WTC11 (cell line): ENCODE measurements around the gene LYPD3. TPM values are rescaled to one million over a fixed set of nuclear protein-coding genes. Genes with fewer than 3 reads are reported as not detected.

ENCODE experiments used
- ATAC-seq: fragments of 200-7000 bp; cut with Tn5 transposase; 2 replicates; pipeline ENCODE4 v1.10.0; 2021; ENCODE audit warnings: mild to moderate bottlenecking, moderate library complexity
- CTCF ChIA-PET: fragments of 300-600 bp; sonication (Branson Sonifier 250); formaldehyde crosslinking; loops from one replicate; lab custom pipeline; 2021; ENCODE audit warnings: antibody characterized with exemption; lab: Charles Lee
- POLR2A ChIA-PET: fragments of 350-600 bp; sonication (Branson Sonifier 250); formaldehyde crosslinking; loops from one replicate; lab custom pipeline; 2021; ENCODE audit warnings: antibody characterized with exemption; lab: Charles Lee
- DNase-seq: peaks from one replicate; pipeline ENCODE4 v3.0.0; 2021; ENCODE audit warnings: low spot score
- H3K27ac Mint-ChIP-seq: 2 replicates; pipeline ENCODE4 v1.8.0; 2021; ENCODE audit warnings: mixed read lengths
- H3K27me3 Mint-ChIP-seq: 2 replicates; pipeline ENCODE4 v1.8.0; 2021; ENCODE audit warnings: low read depth, mild to moderate bottlenecking, moderate library complexity, mixed read lengths
- H3K36me3 Mint-ChIP-seq: 2 replicates; pipeline ENCODE4 v1.8.0; 2021; ENCODE audit warnings: mixed read lengths
- H3K4me1 Mint-ChIP-seq: 2 replicates; pipeline ENCODE4 v1.8.0; 2022; ENCODE audit warnings: mixed read lengths
- H3K4me3 Mint-ChIP-seq: 2 replicates; pipeline ENCODE4 v1.8.0; 2021; ENCODE audit warnings: mild to moderate bottlenecking, moderate library complexity, mixed read lengths
- H3K9me3 Mint-ChIP-seq: 2 replicates; pipeline ENCODE4 v1.8.0; 2021; ENCODE audit warnings: mixed read lengths
- ATF1 ChIP-seq: sonication (generic); formaldehyde crosslinking; IDR thresholded peaks from 2 replicates; pipeline ENCODE4 v1.8.1; 2023; ENCODE audit warnings: mild to moderate bottlenecking, moderate library complexity, missing genetic modification reagents
- ESRRA ChIP-seq: sonication (generic); formaldehyde crosslinking; IDR thresholded peaks from 2 replicates; pipeline ENCODE4 v1.8.1; 2022; ENCODE audit warnings: mild to moderate bottlenecking, missing genetic modification reagents, borderline replicate concordance
- ETV6 ChIP-seq: sonication (generic); formaldehyde crosslinking; IDR thresholded peaks from 2 replicates; pipeline ENCODE4 v1.8.1; 2022; ENCODE audit warnings: mild to moderate bottlenecking, missing genetic modification reagents
- FOXP1 ChIP-seq: sonication (generic); formaldehyde crosslinking; IDR thresholded peaks from 2 replicates; pipeline ENCODE4 v1.8.0; 2022; ENCODE audit warnings: missing genetic modification reagents, mild to moderate bottlenecking, moderate library complexity, borderline replicate concordance
- GABPB1 ChIP-seq: sonication (generic); formaldehyde crosslinking; IDR thresholded peaks from 2 replicates; pipeline ENCODE4 v1.8.1; 2023; ENCODE audit warnings: mild to moderate bottlenecking, missing genetic modification reagents
- GTF2I ChIP-seq: fragments of 250-450 bp; sonication (Bioruptor Pico); conservative IDR thresholded peaks from 2 replicates; pipeline ENCODE4 v1.4.0; 2021; ENCODE audit warnings: mild to moderate bottlenecking
- HMGA2 ChIP-seq: fragments of 250-450 bp; sonication (Bioruptor Pico); IDR thresholded peaks from 2 replicates; pipeline ENCODE4 v1.4.0; 2021; ENCODE audit warnings: mild to moderate bottlenecking, moderate library complexity
- IRF2 ChIP-seq: sonication (generic); formaldehyde crosslinking; IDR thresholded peaks from 2 replicates; pipeline ENCODE4 v1.8.0; 2022; ENCODE audit warnings: low read depth, missing genetic modification reagents, borderline replicate concordance
- KAT7 ChIP-seq: sonication (generic); formaldehyde crosslinking; IDR thresholded peaks from 2 replicates; pipeline ENCODE4 v1.8.1; 2023; ENCODE audit warnings: missing genetic modification reagents, mild to moderate bottlenecking, borderline replicate concordance
- NFATC4 ChIP-seq: fragments of 250-450 bp; sonication (Bioruptor Pico); IDR thresholded peaks from 2 replicates; pipeline ENCODE4 v1.9.0; 2021; ENCODE audit warnings: mild to moderate bottlenecking
- NR1H2 ChIP-seq: sonication (generic); formaldehyde crosslinking; IDR thresholded peaks from 2 replicates; pipeline ENCODE4 v1.9.0; 2021; ENCODE audit warnings: mild to moderate bottlenecking, moderate library complexity, missing genetic modification reagents
- NR3C1 ChIP-seq: sonication (generic); formaldehyde crosslinking; conservative IDR thresholded peaks from 2 replicates; pipeline ENCODE4 v1.8.1; 2023; ENCODE audit warnings: low read depth, mild to moderate bottlenecking, missing genetic modification reagents
- OVOL2 ChIP-seq: fragments of 250-450 bp; sonication (Bioruptor Pico); IDR thresholded peaks from 2 replicates; pipeline ENCODE4 v1.9.0; 2021; ENCODE audit warnings: mild to moderate bottlenecking, borderline replicate concordance
- SMAD3 ChIP-seq: sonication (generic); formaldehyde crosslinking; IDR thresholded peaks from 2 replicates; pipeline ENCODE4 v1.8.0; 2022; ENCODE audit warnings: missing genetic modification reagents, mild to moderate bottlenecking, borderline replicate concordance
- SMAD4 ChIP-seq: sonication (generic); formaldehyde crosslinking; IDR thresholded peaks from 2 replicates; pipeline ENCODE4 v1.8.0; 2022; ENCODE audit warnings: mild to moderate bottlenecking, missing genetic modification reagents
- TP53 ChIP-seq: sonication (generic); formaldehyde crosslinking; IDR thresholded peaks from 2 replicates; pipeline ENCODE4 v1.8.1; 2023; ENCODE audit warnings: mild to moderate bottlenecking, missing genetic modification reagents
- ZBTB21 ChIP-seq: sonication (generic); formaldehyde crosslinking; IDR thresholded peaks from 2 replicates; pipeline ENCODE4 v1.8.1; 2023; ENCODE audit warnings: mild to moderate bottlenecking, missing genetic modification reagents, borderline replicate concordance
- ZNF121 ChIP-seq: sonication (generic); formaldehyde crosslinking; IDR thresholded peaks from 2 replicates; pipeline ENCODE4 v1.8.0; 2023; ENCODE audit warnings: missing genetic modification reagents
- ZNF416 ChIP-seq: fragments of 250-450 bp; sonication (Bioruptor Pico); IDR thresholded peaks from 2 replicates; pipeline ENCODE4 v1.9.0; 2021; ENCODE audit warnings: mild to moderate bottlenecking, inconsistent platforms
- ZNF423 ChIP-seq: fragments of 250-450 bp; sonication (Bioruptor Pico); IDR thresholded peaks from 2 replicates; pipeline ENCODE4 v2.1.2; 2022; ENCODE audit warnings: mild to moderate bottlenecking, moderate library complexity
- total RNA-seq: library from RNA; stranded (reverse); gene quantifications from 3 replicates; pipeline ENCODE4 v1.2.3, GENCODE V29; 2021
- TF ChIP-seq, protein P1 (sequence below): sonication (generic); formaldehyde crosslinking; IDR thresholded peaks from 2 replicates; pipeline ENCODE4 v1.8.1; 2023; ENCODE audit warnings: mild to moderate bottlenecking, missing genetic modification reagents, moderate library complexity
- TF ChIP-seq, protein P2 (sequence below): sonication (generic); formaldehyde crosslinking; IDR thresholded peaks from 2 replicates; pipeline ENCODE4 v1.8.1; 2022; ENCODE audit warnings: mild to moderate bottlenecking, moderate library complexity, missing genetic modification reagents
- TF ChIP-seq, protein P3 (sequence below): sonication (generic); formaldehyde crosslinking; IDR thresholded peaks from 2 replicates; pipeline ENCODE4 v1.8.0; 2022; ENCODE audit warnings: mild to moderate bottlenecking, missing genetic modification reagents
- TF ChIP-seq, protein P4 (sequence below): sonication (generic); formaldehyde crosslinking; IDR thresholded peaks from 2 replicates; pipeline ENCODE4 v1.8.1; 2023; ENCODE audit warnings: mild to moderate bottlenecking, missing genetic modification reagents, borderline replicate concordance
- TF ChIP-seq, protein P5 (sequence below): sonication (generic); formaldehyde crosslinking; IDR thresholded peaks from 2 replicates; pipeline ENCODE4 v1.8.0; 2022; ENCODE audit warnings: mild to moderate bottlenecking, missing genetic modification reagents
- TF ChIP-seq, protein P6 (sequence below): sonication (generic); formaldehyde crosslinking; IDR thresholded peaks from 2 replicates; pipeline ENCODE4 v1.8.1; 2022; ENCODE audit warnings: missing genetic modification reagents, borderline replicate concordance

Gene LYPD3
- total RNA-seq, 1 experiment from 2014 or later: 3.8 TPM

DNA sequence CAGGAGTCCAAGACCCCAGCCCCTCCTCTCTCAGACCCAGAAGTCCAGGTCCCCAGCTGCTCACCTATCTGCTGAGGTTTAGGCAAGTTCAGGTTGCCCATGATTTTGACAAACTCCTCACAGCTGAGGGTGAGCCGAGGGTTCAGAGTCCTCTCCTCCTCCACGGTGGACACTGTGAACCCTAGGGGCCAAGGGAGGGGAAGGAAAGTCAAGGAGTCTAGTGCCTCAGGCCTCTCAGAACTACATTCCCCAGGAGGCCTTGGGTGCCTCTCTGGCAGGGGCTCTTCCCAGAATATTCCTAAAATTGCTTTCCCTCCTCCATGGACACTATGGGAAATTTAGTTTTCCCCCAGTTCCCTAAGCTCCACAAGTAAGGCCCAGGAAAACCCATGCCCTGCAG is 42.5 kb upstream of the LYPD3 start (continued):
- TF ChIP-seq ZNF423 (CRISPR knock-in tag) (no peak), NFATC4 (no peak), SMAD4 (CRISPR knock-in tag) (no peak), TP53 (CRISPR knock-in tag) (no peak), SMAD3 (CRISPR knock-in tag) (no peak), NR3C1 (CRISPR knock-in tag) (no peak)
- TF ChIP-seq, protein P1, sequence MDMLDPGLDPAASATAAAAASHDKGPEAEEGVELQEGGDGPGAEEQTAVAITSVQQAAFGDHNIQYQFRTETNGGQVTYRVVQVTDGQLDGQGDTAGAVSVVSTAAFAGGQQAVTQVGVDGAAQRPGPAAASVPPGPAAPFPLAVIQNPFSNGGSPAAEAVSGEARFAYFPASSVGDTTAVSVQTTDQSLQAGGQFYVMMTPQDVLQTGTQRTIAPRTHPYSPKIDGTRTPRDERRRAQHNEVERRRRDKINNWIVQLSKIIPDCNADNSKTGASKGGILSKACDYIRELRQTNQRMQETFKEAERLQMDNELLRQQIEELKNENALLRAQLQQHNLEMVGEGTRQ (CRISPR knock-in tag): no peak
- TF ChIP-seq, protein P2, sequence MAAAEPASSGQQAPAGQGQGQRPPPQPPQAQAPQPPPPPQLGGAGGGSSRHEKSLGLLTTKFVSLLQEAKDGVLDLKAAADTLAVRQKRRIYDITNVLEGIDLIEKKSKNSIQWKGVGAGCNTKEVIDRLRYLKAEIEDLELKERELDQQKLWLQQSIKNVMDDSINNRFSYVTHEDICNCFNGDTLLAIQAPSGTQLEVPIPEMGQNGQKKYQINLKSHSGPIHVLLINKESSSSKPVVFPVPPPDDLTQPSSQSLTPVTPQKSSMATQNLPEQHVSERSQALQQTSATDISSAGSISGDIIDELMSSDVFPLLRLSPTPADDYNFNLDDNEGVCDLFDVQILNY (CRISPR knock-in tag): no peak

DNA sequence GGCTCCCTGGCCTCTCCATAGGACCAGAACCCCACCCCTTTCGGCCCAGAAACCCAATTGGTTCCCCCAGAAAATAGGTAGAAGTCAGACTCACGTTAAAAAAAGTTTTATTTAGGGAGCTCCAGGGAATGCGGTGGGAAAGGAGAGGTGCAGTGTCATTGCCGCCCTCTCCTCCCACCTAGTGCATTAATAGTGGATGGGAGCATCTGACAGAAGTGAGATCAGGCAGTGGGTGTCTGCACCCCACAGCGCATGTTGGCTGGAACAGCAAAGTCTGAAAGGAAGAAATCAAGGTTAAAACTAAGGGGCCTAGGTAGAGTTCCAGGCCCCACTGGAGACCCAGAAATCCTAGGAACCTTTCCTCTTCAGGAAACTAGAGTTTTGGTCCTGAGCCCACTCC is 41.2 kb upstream of the LYPD3 start:
- no peak for ATAC-seq
- TF ChIP-seq KAT7 (CRISPR knock-in tag) (no peak), HMGA2 (no peak), ZNF416 (CRISPR knock-in tag) (no peak)
- TF ChIP-seq, protein P3, sequence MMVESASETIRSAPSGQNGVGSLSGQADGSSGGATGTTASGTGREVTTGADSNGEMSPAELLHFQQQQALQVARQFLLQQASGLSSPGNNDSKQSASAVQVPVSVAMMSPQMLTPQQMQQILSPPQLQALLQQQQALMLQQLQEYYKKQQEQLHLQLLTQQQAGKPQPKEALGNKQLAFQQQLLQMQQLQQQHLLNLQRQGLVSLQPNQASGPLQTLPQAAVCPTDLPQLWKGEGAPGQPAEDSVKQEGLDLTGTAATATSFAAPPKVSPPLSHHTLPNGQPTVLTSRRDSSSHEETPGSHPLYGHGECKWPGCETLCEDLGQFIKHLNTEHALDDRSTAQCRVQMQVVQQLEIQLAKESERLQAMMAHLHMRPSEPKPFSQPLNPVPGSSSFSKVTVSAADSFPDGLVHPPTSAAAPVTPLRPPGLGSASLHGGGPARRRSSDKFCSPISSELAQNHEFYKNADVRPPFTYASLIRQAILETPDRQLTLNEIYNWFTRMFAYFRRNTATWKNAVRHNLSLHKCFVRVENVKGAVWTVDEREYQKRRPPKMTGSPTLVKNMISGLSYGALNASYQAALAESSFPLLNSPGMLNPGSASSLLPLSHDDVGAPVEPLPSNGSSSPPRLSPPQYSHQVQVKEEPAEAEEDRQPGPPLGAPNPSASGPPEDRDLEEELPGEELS (CRISPR knock-in tag): no peak
- no peak for DNase-seq
- Mint-ChIP-seq H3K4me3 (no peak overlapping the region), H3K27ac (no peak overlapping the region), H3K27me3 (peaks cover 30% of the 10 kb centered on the region), H3K4me1 (peaks cover 18% of the 10 kb centered on the region), H3K36me3 (peaks cover 16% of the 10 kb centered on the region), H3K9me3 (peaks cover 11% of the 10 kb centered on the region)
- ChIA-PET CTCF (interaction anchor here (3.5 kb wide), 1 partner anchor 59 kb away, joined by 50 read pairs; no protein-coding TSS in a partner anchor), POLR2A (no interaction called here)

DNA sequence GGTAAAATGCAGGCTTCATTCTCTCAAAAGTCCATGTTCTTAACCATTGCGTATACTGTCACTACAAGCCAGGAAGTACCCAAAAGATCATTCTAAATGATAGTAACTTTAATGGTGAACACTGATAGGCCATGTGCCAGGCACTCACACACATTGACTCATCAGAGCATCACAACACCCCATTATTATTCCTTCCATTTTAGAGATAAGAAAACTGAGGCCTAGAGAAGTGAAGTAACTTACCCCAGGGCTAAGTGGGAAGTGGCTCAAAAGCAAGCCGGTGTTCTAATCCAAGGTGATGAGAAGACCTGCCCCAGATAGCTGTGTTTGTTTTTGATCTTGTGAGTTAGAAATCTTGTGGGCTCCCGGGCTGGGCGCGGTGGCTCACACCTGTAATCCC is 40.5 kb upstream of the LYPD3 start:
- Mint-ChIP-seq H3K4me3 (peak overlapping the region; percentile 27; the same call in 1 of the 2 replicates), H3K36me3 (peaks cover 10% of the 10 kb centered on the region), H3K9me3 (peaks cover 4% of the 10 kb centered on the region), H3K27me3 (peaks cover 37% of the 10 kb centered on the region), H3K27ac (no peak overlapping the region), H3K4me1 (peaks cover 21% of the 10 kb centered on the region)
- ChIA-PET CTCF (interaction anchor here (2.6 to 3.5 kb wide), 3 partner anchors 13 to 58 kb away, joined by 24 to 50 read pairs (median 30); no protein-coding TSS in a partner anchor), POLR2A (no interaction called here)
- no peak for DNase-seq
- TF ChIP-seq ZNF121 (CRISPR knock-in tag): no peak
- TF ChIP-seq, protein P4, sequence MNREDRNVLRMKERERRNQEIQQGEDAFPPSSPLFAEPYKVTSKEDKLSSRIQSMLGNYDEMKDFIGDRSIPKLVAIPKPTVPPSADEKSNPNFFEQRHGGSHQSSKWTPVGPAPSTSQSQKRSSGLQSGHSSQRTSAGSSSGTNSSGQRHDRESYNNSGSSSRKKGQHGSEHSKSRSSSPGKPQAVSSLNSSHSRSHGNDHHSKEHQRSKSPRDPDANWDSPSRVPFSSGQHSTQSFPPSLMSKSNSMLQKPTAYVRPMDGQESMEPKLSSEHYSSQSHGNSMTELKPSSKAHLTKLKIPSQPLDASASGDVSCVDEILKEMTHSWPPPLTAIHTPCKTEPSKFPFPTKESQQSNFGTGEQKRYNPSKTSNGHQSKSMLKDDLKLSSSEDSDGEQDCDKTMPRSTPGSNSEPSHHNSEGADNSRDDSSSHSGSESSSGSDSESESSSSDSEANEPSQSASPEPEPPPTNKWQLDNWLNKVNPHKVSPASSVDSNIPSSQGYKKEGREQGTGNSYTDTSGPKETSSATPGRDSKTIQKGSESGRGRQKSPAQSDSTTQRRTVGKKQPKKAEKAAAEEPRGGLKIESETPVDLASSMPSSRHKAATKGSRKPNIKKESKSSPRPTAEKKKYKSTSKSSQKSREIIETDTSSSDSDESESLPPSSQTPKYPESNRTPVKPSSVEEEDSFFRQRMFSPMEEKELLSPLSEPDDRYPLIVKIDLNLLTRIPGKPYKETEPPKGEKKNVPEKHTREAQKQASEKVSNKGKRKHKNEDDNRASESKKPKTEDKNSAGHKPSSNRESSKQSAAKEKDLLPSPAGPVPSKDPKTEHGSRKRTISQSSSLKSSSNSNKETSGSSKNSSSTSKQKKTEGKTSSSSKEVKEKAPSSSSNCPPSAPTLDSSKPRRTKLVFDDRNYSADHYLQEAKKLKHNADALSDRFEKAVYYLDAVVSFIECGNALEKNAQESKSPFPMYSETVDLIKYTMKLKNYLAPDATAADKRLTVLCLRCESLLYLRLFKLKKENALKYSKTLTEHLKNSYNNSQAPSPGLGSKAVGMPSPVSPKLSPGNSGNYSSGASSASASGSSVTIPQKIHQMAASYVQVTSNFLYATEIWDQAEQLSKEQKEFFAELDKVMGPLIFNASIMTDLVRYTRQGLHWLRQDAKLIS: no peak
- TF ChIP-seq ESRRA (CRISPR knock-in tag): no peak
- TF ChIP-seq OVOL2: no peak
- TF ChIP-seq GABPB1 (CRISPR knock-in tag): no peak
- no peak for TF ChIP-seq NR1H2 (CRISPR knock-in tag)
- TF ChIP-seq, protein P5, sequence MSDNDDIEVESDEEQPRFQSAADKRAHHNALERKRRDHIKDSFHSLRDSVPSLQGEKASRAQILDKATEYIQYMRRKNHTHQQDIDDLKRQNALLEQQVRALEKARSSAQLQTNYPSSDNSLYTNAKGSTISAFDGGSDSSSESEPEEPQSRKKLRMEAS (CRISPR knock-in tag): no peak
- TF ChIP-seq IRF2 (CRISPR knock-in tag): no peak
- TF ChIP-seq ETV6 (CRISPR knock-in tag): no peak
- TF ChIP-seq, protein P6, sequence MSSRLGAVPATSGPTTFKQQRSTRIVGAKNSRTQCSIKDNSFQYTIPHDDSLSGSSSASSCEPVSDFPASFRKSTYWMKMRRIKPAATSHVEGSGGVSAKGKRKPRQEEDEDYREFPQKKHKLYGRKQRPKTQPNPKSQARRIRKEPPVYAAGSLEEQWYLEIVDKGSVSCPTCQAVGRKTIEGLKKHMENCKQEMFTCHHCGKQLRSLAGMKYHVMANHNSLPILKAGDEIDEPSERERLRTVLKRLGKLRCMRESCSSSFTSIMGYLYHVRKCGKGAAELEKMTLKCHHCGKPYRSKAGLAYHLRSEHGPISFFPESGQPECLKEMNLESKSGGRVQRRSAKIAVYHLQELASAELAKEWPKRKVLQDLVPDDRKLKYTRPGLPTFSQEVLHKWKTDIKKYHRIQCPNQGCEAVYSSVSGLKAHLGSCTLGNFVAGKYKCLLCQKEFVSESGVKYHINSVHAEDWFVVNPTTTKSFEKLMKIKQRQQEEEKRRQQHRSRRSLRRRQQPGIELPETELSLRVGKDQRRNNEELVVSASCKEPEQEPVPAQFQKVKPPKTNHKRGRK (CRISPR knock-in tag): no peak
- TF ChIP-seq GTF2I (CRISPR knock-in tag): no peak
- no peak for TF ChIP-seq FOXP1 (CRISPR knock-in tag)
- TF ChIP-seq ZBTB21 (CRISPR knock-in tag): no peak
- TF ChIP-seq ATF1 (CRISPR knock-in tag): no peak
- ATAC-seq: no peak
